GM06990 (cell line): Measurements from ENCODE around the gene CA4.

Source experiments
- DNase-seq: peaks from one replicate; pipeline ENCODE4 v3.0.0-alpha.2; 2011; ENCODE audit not compliant: insufficient read length; ENCODE audit errors: extremely low read depth
- H3K27me3 ChIP-seq: replicated peaks from 2 replicates; pipeline ENCODE4 v1.6.0; 2011; ENCODE audit warnings: low read length; ENCODE audit not compliant: control insufficient read depth, insufficient read depth
- H3K36me3 ChIP-seq: 2 replicates; pipeline ENCODE4 v1.5.1; 2011; ENCODE audit warnings: low read length; ENCODE audit not compliant: control insufficient read depth, insufficient read depth
- H3K4me3 ChIP-seq: replicated peaks from 2 replicates; pipeline ENCODE4 v1.5.1; 2011; ENCODE audit warnings: low read depth, mild to moderate bottlenecking, control low read depth, low read length
- TF ChIP-seq, protein P1 (sequence below): IDR thresholded peaks from 2 replicates; pipeline ENCODE4 v1.5.1; 2011; ENCODE audit warnings: low read length, control low read depth, mild to moderate bottlenecking, inconsistent platforms; ENCODE audit not compliant: insufficient read depth, poor library complexity, severe bottlenecking

The CA4 gene

DNA sequence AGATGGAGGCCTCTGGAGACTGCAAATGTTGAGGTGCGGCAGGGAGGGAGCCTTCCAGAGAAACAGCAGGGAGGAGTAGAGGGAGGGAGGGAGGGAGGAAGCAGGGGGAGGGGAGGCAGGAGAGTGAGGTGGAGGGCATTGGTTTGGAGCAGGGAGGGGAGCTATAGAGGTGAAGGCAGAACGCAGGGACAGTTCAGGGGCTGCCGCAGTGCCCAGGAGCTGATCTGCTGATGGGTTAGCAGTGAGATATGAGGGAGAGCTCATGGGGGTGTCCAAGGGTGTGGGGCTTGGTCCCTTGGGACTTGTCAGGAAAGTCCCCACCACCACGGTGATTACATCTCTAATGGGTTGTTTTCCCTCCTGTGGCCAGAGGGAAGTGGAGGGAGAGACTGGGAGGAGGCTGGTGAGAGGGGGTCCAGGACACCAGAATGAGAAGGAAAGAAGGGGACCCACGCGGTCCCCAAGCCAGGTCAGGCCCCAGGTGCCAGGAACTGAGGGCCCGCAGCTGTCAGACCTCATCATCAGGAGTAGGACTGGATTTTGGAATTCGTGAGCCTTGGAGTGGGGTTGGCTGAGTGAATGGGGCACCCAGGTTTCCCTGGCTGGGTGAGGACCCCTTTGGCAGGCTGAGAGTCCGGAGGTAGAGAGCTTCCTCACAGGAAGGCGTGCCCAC lies 11.2 kb downstream of the CA4 start:
- TF ChIP-seq, protein P1, sequence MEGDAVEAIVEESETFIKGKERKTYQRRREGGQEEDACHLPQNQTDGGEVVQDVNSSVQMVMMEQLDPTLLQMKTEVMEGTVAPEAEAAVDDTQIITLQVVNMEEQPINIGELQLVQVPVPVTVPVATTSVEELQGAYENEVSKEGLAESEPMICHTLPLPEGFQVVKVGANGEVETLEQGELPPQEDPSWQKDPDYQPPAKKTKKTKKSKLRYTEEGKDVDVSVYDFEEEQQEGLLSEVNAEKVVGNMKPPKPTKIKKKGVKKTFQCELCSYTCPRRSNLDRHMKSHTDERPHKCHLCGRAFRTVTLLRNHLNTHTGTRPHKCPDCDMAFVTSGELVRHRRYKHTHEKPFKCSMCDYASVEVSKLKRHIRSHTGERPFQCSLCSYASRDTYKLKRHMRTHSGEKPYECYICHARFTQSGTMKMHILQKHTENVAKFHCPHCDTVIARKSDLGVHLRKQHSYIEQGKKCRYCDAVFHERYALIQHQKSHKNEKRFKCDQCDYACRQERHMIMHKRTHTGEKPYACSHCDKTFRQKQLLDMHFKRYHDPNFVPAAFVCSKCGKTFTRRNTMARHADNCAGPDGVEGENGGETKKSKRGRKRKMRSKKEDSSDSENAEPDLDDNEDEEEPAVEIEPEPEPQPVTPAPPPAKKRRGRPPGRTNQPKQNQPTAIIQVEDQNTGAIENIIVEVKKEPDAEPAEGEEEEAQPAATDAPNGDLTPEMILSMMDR = no peak

DNA sequence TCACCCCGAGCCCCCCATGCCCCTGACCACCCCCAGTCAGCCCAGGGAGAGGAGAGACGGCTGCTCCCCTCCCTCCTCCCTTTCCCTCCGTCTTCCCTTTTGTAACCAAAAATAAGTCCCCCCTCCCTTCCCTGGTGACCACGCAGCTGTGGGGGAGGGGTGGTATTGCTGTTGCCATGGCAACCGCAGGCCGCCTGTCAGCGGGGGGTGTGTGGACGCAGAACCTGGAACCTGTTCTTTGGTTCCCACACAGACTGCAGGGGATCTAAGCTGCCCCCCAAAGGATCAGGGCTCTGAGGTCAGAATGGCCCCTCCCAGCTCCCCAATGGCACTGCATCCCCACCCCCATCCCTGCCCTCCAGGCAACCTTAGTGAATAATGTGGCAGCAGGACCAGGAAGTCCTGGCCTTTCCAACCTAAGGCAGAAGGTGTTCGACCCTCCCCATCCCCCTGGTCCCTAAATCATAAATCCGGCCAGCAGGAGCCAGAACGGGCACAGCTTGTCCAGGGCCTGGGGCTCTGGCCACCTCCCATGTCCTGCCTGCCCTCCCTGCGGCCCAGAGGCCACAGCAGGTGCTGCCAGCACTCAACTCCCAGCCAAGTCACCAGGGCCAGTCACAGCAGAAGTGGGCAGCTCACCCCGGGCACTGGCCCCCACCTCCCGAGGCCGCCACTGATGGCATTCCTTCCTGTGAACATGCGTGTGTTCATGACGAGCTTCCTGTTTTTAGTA lies 12.0 kb downstream of the CA4 start:
- Histone ChIP-seq H3K36me3 (no peaks in the 10 kb centered on the region), H3K27me3 (no peaks in the 10 kb centered on the region; the same call in 1 of the 2 replicates), H3K4me3 (no peak overlapping the region)
- no peak for DNase-seq
- TF ChIP-seq, protein P1 = no peak

More for the DNA sequence above, 11.2 kb downstream of the CA4 start:
- no peaks in the 10 kb centered on the region for H3K36me3 ChIP-seq
- no peak for DNase-seq
- H3K27me3 ChIP-seq = no peaks in the 10 kb centered on the region; the same call in 1 of the 2 replicates
- no peak overlapping the region for H3K4me3 ChIP-seq

DNA sequence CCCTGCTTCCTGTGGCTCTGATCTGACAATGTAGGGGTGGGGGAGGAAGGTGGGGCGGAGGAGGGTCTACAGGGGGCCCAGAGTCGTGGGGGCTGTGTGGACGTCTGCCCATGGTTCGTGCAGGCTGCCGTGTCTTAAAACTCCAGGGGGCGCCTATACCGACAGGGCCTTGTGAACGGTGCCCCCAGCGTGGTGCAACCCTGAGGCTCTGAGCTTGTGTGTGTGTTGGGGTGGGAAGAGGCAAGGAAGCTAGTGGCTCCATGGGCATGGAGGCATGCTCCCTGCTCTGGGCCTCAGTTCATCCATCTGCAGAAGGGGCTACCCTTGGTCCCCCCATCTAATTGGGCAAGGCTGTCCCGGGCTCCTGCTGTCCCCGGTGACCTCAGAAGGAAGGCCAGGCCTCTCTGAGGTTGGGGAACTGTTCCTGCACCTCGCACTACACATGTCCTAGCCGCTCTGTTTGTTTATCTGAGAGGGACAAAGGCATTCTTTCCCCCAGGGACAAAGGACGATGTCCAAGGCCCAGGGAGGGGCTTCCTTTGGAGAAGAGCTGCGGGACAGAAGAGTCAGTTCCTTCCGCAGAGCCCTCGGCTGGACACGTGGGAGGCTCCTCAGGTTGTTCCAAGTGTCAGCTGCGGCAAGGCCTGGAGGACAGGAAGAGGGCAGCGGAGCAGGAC lies 13.5 kb downstream of the CA4 start:
- no peaks in the 10 kb centered on the region for H3K36me3 ChIP-seq
- TF ChIP-seq, protein P1 = peak; percentile 28
- H3K4me3 ChIP-seq = no peak overlapping the region
- DNase-seq = no peak
- H3K27me3 ChIP-seq = no peaks in the 10 kb centered on the region

DNA sequence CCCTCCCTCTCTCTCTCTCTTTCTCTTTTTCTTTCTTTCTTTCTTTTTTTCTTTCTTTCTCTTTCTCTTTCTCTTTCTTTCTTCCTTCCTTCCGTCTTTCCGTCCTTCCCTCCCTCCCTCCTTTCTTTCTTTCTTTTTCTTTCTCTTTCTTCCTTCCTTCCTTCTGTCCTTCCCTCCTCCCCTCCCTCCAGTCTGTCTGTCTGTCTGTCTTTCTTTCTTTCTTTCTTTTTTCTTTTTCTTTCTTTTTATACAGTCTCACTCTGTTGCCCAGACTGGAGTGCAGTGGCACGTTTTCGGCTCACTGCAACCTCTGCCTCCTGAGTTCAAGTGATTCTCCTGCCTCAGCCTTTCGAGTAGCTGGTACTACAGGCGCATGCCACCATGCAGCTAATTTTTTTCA lies 14.4 kb downstream of the CA4 start:
- TF ChIP-seq, protein P1 = no peak
- no peaks in the 10 kb centered on the region for H3K36me3 ChIP-seq
- DNase-seq = no peak
- no peak overlapping the region for H3K4me3 ChIP-seq
- no peaks in the 10 kb centered on the region for H3K27me3 ChIP-seq

DNA sequence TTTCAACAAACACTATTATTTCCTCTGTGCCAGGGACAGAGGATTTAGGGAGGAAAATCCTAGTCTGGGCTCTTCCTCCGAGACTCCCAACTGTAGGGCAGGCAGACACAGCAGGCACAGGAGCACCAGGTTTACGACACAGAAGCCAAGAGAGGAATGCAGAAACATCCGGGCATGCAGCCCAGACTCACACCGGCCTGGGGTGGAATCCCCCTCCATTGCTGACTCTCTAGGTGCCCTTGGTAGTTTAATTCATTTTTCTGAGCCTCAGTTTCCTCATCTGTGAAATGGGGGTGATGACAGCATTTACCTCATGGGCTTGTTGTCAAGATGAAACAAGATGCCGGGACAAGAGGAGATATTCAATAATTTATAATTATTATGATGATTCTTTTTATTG lies 14.9 kb downstream of the CA4 start:
- no peaks in the 10 kb centered on the region for H3K36me3 ChIP-seq
- no peak overlapping the region for H3K4me3 ChIP-seq
- no peak for DNase-seq
- no peaks in the 10 kb centered on the region for H3K27me3 ChIP-seq
- TF ChIP-seq, protein P1 = no peak
